ENCODE data around the gene BEST4.
"Not testable (repeated sequence)": the region's sequence is repeated elsewhere in the genome, so short reads cannot be mapped to it uniquely, and the experiment has no call there.

The BEST4 gene

DNA sequence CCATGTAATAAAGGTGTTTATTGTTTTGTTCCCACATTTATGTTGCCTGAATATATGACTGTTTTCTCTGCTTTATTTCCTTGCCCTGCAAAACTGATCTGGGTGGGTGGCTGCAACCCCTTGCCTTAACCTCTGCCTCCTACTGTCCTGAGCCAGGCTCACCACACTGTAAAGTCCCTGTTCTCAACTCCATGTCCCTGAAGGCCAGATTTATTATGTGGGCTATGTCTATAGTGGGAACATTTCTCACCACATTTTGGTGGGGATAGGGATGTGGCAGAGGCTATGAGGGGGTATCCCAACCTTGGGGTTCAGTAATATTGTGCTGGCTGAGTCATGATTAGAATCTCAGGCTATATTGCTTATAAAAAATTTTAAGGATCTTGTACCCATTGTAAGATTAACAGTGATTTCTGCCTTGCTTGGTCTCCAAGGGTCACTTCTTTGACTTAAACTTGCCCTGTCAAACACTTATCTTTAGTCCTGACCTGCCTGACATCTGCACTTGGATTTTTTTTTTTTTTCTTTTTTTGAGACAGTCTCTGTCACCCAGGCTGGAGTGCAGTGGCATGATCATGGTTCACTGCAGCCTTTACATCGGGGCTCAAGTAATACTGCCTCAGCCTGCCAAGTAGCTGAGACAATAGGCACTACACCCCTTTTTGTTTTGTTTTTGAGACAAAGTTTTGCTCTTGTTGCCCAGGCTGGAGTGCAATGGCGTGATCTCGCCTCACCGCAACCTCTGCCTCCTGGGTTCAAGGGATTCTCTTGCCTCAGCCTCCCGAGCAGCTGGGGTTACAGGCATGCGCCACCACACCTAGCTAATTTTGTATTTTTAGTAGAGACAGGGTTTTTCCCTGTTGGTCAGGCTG, 9.0 kb downstream of the BEST4 start:
- no peak overlapping the region for H3K4me3 ChIP-seq (ENCODE audit: low read depth in 1 of 2, low read length in 2 of 2)
- no peak overlapping the region for H3K27ac ChIP-seq (ENCODE audit: low read depth, low read length)
- H3K36me3 ChIP-seq (ENCODE audit: insufficient read depth, low read length): peaks cover 29% of the 10 kb centered on the region
- H3K9me3 ChIP-seq (ENCODE audit: low read length): no peaks in the 10 kb centered on the region
- peaks cover 15% of the 10 kb centered on the region for H3K4me1 ChIP-seq (ENCODE audit: insufficient read depth, low read length)
- H3K27me3 ChIP-seq (ENCODE audit: control insufficient read depth in 1 of 2, insufficient read depth in 2 of 2, low read length in 2 of 2): no peaks in the 10 kb centered on the region
- H3K9ac ChIP-seq (ENCODE audit: low read length): no peak overlapping the region

DNA sequence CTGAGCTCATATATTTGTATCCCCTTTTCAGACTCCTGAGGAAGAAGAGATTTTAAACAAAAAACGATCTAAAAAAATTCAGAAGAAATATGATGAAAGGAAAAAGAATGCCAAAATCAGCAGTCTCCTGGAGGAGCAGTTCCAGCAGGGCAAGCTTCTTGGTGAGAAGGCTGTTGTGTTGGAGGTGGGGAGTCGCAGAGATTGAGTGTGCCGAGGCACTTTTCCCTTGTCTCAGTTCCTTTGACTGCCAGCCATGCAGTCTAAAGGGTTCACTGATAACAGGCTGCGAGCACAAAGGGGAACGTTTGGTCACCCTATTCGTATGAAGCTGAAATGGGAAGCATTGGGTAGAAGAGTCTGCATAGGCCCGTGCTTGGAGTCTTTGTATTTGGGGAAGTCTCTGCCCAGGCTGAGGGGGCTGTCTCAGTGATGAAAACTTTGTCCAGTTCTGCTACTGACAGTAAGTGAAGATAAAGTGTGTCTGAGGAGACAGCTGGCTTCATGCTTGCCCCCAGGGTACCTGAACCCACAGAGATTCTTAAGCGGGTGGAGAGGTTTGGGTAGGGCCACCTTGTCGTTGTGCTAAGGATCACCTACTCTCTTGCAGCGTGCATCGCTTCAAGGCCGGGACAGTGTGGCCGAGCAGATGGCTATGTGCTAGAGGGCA, 9.9 kb downstream of the BEST4 start:
- peaks cover 10% of the 10 kb centered on the region for H3K4me1 ChIP-seq (ENCODE audit: insufficient read depth, low read length)
- H3K27ac ChIP-seq (ENCODE audit: low read depth, low read length): no peak overlapping the region
- H3K36me3 ChIP-seq (ENCODE audit: insufficient read depth, low read length): peaks cover 29% of the 10 kb centered on the region
- no peak overlapping the region for H3K9ac ChIP-seq (ENCODE audit: low read length)
- no peaks in the 10 kb centered on the region for H3K9me3 ChIP-seq (ENCODE audit: low read length)
- no peak overlapping the region for H3K4me3 ChIP-seq (ENCODE audit: low read depth in 1 of 2, low read length in 2 of 2)
- H3K27me3 ChIP-seq (ENCODE audit: control insufficient read depth in 1 of 2, insufficient read depth in 2 of 2, low read length in 2 of 2): no peaks in the 10 kb centered on the region

DNA sequence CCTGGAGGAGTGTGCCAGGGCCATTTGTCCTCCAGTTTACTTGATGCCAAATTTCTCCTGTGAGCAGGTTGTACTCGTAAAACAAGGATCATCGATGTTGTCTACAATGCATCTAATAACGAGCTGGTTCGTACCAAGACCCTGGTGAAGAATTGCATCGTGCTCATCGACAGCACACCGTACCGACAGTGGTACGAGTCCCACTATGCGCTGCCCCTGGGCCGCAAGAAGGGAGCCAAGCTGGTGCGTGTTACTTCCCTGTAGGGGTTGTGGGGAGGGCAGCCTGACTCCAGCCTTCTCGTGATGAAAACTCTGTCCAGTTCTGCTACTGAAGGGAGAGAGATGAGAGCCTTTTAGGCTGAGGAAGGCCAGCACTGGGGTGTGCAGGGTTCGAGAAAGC, 10.4 kb downstream of the BEST4 start:
- Histone ChIP-seq H3K4me1 (ENCODE audit: insufficient read depth, low read length) (peaks cover 10% of the 10 kb centered on the region), H3K4me3 (ENCODE audit: low read depth in 1 of 2, low read length in 2 of 2) (no peak overlapping the region), H3K36me3 (ENCODE audit: insufficient read depth, low read length) (peaks cover 29% of the 10 kb centered on the region), H3K27me3 (ENCODE audit: control insufficient read depth in 1 of 2, insufficient read depth in 2 of 2, low read length in 2 of 2) (no peaks in the 10 kb centered on the region), H3K27ac (ENCODE audit: low read depth, low read length) (no peak overlapping the region), H3K9ac (ENCODE audit: low read length) (no peak overlapping the region), H3K9me3 (ENCODE audit: low read length) (no peaks in the 10 kb centered on the region)

DNA sequence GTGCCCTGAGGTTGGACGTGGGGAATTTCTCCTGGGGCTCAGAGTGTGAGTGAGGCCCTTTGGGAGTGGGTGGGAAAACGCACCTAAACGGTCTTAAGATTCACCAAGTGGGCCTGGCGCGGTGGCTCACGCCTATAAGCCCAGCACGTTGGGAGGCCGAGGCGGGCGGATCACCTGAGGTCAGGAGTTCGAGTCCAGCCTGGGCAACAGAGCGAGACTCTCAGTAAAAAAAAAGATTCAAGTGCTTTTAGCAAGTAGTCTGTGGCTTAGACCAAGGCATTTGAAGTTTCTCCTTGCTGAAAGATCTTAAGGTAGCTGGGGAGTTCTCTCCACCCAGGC, 11.3 kb downstream of the BEST4 start:
- no peaks in the 10 kb centered on the region for H3K9me3 ChIP-seq (ENCODE audit: low read length)
- no peaks in the 10 kb centered on the region for H3K27me3 ChIP-seq (ENCODE audit: control insufficient read depth in 1 of 2, insufficient read depth in 2 of 2, low read length in 2 of 2)
- peak overlapping the region; percentile 38 for H3K27ac ChIP-seq (ENCODE audit: low read depth, low read length)
- peak overlapping the region; percentile 86 to 96 for H3K4me3 ChIP-seq (ENCODE audit: low read depth in 1 of 2, low read length in 2 of 2)
- peaks cover 10% of the 10 kb centered on the region for H3K4me1 ChIP-seq (ENCODE audit: insufficient read depth, low read length)
- H3K36me3 ChIP-seq (ENCODE audit: insufficient read depth, low read length): peaks cover 29% of the 10 kb centered on the region
- peak overlapping the region; percentile 70 for H3K9ac ChIP-seq (ENCODE audit: low read length)

DNA sequence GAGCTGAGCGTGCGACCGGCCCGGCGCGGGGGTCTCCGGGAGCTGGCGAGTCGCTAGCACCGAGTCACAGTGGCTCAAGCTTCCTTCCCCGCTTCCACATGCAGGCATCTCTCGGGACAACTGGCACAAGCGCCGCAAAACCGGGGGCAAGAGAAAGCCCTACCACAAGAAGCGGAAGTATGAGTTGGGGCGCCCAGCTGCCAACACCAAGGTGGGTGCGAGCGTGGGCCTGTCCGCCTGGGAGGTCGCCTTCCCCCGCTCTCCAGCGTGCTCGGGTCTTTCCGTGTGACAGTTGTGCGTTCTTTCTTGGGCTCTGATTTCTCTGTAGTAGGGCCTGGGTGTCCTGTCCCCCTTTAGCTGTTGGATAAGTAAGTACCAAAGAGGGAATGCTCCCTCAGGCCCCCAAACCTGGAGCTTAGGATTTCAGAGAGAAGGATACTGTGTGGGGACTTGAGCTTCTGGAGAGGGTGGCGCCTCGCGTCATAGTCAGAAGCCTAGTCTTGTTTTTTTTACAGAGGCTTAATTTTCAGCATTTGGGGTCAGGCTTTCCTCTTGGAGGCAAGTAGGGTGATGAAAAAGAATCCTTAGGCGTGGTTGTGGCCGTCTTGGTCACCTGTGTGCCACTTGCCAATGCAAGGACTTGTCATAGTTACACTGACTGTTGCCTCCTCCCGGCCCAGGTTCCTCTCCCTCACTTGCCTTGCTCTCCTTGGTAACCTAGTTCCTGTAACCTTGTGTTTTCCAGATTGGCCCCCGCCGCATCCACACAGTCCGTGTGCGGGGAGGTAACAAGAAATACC, 11.8 kb downstream of the BEST4 start:
- Histone ChIP-seq H3K4me3 (ENCODE audit: low read depth in 1 of 2, low read length in 2 of 2) (peak overlapping the region; percentile 86 to 96), H3K9me3 (ENCODE audit: low read length) (no peaks in the 10 kb centered on the region), H3K27ac (ENCODE audit: low read depth, low read length) (peak overlapping the region; percentile 99), H3K4me1 (ENCODE audit: insufficient read depth, low read length) (peaks cover 10% of the 10 kb centered on the region), H3K9ac (ENCODE audit: low read length) (peak overlapping the region; percentile 70), H3K36me3 (ENCODE audit: insufficient read depth, low read length) (peaks cover 25% of the 10 kb centered on the region), H3K27me3 (ENCODE audit: control insufficient read depth in 1 of 2, insufficient read depth in 2 of 2, low read length in 2 of 2) (no peaks in the 10 kb centered on the region)

DNA sequence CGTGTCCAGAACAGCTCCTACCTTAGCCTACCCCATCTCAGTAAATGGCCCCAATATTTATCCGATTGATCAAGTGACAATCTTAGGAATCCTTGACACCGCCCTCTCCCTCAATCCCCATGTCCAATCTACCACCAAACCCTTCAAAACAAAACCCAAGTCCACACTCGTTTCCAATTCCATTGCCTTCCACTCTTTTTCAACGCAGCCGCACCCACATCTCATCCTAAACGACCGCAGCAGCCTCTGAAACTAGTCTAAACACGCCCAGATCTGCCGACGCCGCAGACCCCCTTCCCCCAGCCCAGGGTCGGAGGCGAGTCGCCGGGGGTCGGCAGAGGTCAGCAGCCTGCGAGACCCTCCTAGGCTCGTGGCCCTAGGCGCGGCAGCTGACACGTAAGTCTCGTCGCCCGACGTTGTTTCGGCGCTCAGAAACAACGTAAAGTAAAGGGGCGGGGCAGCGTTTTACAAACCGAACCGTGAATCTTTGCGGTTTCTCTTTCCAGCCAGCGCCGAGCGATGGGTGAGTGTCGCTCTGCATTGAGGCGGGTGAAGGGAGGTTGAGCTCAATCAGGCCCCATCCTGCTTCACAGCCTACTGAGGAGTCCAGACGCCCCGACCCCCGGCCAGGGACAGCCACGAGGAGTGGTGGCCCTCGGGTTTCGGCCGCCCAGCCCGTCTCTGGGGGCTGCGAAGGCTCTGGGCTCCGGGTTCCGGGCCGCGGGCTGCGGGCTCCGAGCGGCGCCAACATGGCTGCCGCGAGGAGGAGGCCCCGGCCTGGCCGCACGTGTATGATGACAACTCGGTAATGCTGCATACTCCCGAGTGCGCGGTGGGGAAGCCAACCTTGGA, 12.7 kb downstream of the BEST4 start, which contains the start of gene RPS8:
Gene RPS8, plus strand, starts transcription at position 463 of the 852 bp plus-strand sequence. Its CDS starts 57 bp downstream, at position 520.
- peaks cover 10% of the 10 kb centered on the region for H3K4me1 ChIP-seq (ENCODE audit: insufficient read depth, low read length)
- peak within 1 kb of the TSS; percentile 86 to 96 for H3K4me3 ChIP-seq (ENCODE audit: low read depth in 1 of 2, low read length in 2 of 2)
- H3K9me3 ChIP-seq (ENCODE audit: low read length): no peaks in the 10 kb centered on the region
- peak within 1 kb of the TSS; percentile 99 for H3K27ac ChIP-seq (ENCODE audit: low read depth, low read length)
- peak within 1 kb of the TSS; percentile 97 for H3K9ac ChIP-seq (ENCODE audit: low read length)
- no peaks in the 10 kb centered on the region for H3K27me3 ChIP-seq (ENCODE audit: control insufficient read depth in 1 of 2, insufficient read depth in 2 of 2, low read length in 2 of 2)
- peaks cover 21% of the 10 kb centered on the region for H3K36me3 ChIP-seq (ENCODE audit: insufficient read depth, low read length)

DNA sequence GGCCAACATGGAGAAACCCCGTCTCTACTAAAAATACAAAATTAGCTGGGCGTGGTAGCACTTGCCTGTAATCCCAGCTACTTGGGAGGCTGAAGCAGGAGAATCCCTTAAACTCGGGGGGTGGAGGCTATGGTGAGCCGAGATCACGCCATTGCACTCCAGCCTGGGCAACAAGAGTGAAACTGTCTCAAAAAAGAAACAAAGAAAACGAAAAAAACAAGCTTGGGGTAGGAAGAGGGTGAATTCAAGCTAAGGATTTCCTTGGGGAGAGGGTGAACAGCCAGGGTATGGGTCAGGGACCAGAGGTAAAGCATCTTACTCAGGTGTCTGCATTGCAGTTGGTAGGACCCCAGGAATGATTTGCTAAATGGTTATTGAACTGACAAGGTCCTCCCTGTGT, 21.5 kb downstream of the BEST4 start:
- H3K36me3 ChIP-seq (ENCODE audit: insufficient read depth, low read length); H3K9me3 ChIP-seq (ENCODE audit: low read length); H3K4me1 ChIP-seq (ENCODE audit: insufficient read depth, low read length); H3K9ac ChIP-seq (ENCODE audit: low read length); H3K27ac ChIP-seq (ENCODE audit: low read depth, low read length); H3K27me3 ChIP-seq (ENCODE audit: control insufficient read depth in 1 of 2, insufficient read depth in 2 of 2, low read length in 2 of 2); H3K4me3 ChIP-seq (ENCODE audit: low read depth in 1 of 2, low read length in 2 of 2): not testable (repeated sequence)

DNA sequence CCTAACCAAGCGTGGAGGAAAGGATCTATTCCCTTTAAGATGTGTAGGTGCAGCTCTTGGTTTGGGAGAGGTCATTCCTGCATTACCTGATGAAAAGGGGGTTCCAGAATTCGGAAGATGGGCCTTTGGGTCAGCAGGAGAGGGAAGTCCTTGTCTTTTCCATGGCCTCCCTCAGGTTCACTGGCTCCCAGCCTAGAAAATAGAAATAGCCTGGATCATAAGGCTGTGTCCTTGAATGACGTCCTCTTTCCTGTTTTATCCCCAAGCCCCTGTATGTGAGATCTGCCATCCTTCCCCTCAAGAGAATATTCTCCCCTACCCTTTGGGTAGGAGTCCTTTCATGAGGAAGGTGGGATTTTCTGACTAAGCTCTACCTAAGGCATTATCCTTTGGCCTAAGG, 27.1 kb downstream of the BEST4 start:
- no peaks in the 10 kb centered on the region for H3K27me3 ChIP-seq (ENCODE audit: control insufficient read depth in 1 of 2, insufficient read depth in 2 of 2, low read length in 2 of 2)
- H3K9me3 ChIP-seq (ENCODE audit: low read length): no peaks in the 10 kb centered on the region
- no peak overlapping the region for H3K27ac ChIP-seq (ENCODE audit: low read depth, low read length)
- no peaks in the 10 kb centered on the region for H3K36me3 ChIP-seq (ENCODE audit: insufficient read depth, low read length)
- H3K4me3 ChIP-seq (ENCODE audit: low read depth in 1 of 2, low read length in 2 of 2): no peak overlapping the region
- no peak overlapping the region for H3K9ac ChIP-seq (ENCODE audit: low read length)
- H3K4me1 ChIP-seq (ENCODE audit: insufficient read depth, low read length): no peaks in the 10 kb centered on the region

DNA sequence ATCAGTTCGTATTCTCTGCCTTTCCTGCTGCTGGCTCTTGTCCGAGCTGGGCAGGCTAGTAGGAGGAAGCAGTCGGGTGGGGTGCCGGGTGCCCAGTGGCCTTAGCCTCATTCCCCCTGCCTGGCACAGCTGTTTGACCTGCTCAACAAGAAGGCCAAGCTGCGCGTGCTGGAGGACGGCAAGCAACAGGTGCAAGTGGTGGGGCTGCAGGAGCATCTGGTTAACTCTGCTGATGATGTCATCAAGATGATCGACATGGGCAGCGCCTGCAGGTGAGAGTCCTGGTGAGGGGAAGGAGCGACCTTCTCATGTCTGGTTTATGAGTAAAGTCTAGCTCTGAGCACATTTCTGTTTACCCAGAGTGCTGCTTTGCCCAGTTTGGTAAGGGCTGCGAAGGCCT, 28.9 kb downstream of the BEST4 start:
- H3K9ac ChIP-seq (ENCODE audit: low read length): no peak overlapping the region

DNA sequence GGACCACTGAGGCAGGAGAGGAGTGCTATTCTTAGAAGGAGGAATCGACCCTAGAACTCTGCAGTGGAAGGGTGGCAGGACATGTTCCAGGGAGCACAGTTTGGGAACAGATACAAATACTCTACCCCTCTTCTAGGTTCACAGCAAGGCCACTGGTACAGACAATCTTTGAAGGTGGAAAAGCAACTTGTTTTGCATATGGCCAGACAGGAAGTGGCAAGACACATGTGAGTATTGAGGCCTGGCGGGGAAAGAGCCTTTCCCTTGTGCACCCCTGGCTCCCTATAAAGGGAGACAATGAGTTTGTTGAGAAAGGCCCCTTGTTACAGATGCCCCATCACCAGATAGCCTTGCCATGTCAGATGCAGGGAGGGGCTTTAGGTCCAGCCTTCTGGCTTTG, 30.6 kb downstream of the BEST4 start:
- no peaks in the 10 kb centered on the region for H3K9me3 ChIP-seq (ENCODE audit: low read length)
- H3K4me3 ChIP-seq (ENCODE audit: low read depth in 1 of 2, low read length in 2 of 2): no peak overlapping the region
- no peaks in the 10 kb centered on the region for H3K4me1 ChIP-seq (ENCODE audit: insufficient read depth, low read length)
- H3K9ac ChIP-seq (ENCODE audit: low read length): no peak overlapping the region
- no peaks in the 10 kb centered on the region for H3K27me3 ChIP-seq (ENCODE audit: control insufficient read depth in 1 of 2, insufficient read depth in 2 of 2, low read length in 2 of 2)
- H3K27ac ChIP-seq (ENCODE audit: low read depth, low read length): no peak overlapping the region
- H3K36me3 ChIP-seq (ENCODE audit: insufficient read depth, low read length): no peaks in the 10 kb centered on the region

More for the DNA sequence above, 28.9 kb downstream of the BEST4 start:
- no peak overlapping the region for H3K27ac ChIP-seq (ENCODE audit: low read depth, low read length)
- H3K36me3 ChIP-seq (ENCODE audit: insufficient read depth, low read length): no peaks in the 10 kb centered on the region
- no peaks in the 10 kb centered on the region for H3K9me3 ChIP-seq (ENCODE audit: low read length)
- H3K4me1 ChIP-seq (ENCODE audit: insufficient read depth, low read length): no peaks in the 10 kb centered on the region
- no peaks in the 10 kb centered on the region for H3K27me3 ChIP-seq (ENCODE audit: control insufficient read depth in 1 of 2, insufficient read depth in 2 of 2, low read length in 2 of 2)
- no peak overlapping the region for H3K4me3 ChIP-seq (ENCODE audit: low read depth in 1 of 2, low read length in 2 of 2)
